Left ventricle myocardium inferior (tissue), 1 donor: ENCODE data around the gene ACOD1. TPM values are rescaled to one million over a fixed set of nuclear protein-coding genes. Genes with fewer than 3 reads are reported as not detected.

Experiments used
- DNase-seq: peaks from one replicate; pipeline ENCODE4 v3.0.0-alpha.2; 2020
- H3K27ac ChIP-seq: fragments of 200-600 bp; replicated peaks from 2 replicates; pipeline ENCODE4 v1.8.0; 2021
- H3K27me3 ChIP-seq: fragments of 200-600 bp; 2 replicates; pipeline ENCODE4 v1.8.0; 2021; ENCODE audit warnings: low read depth
- H3K36me3 ChIP-seq: fragments of 200-600 bp; 2 replicates; pipeline ENCODE4 v1.8.0; 2021
- H3K4me1 ChIP-seq: fragments of 200-600 bp; 2 replicates; pipeline ENCODE4 v1.8.0; 2021
- H3K4me3 ChIP-seq: fragments of 200-600 bp; 2 replicates; pipeline ENCODE4 v1.8.0; 2021; ENCODE audit warnings: mild to moderate bottlenecking, moderate library complexity
- H3K9me3 ChIP-seq: fragments of 200-600 bp; replicated peaks from 2 replicates; pipeline ENCODE4 v1.8.0; 2021
- CTCF ChIP-seq: fragments of 200-600 bp; IDR thresholded peaks from 2 replicates; pipeline ENCODE4 v1.8.0; 2021; ENCODE audit warnings: antibody characterized with exemption, mild to moderate bottlenecking, borderline replicate concordance
- intact Hi-C: fragments of 100-400 bp; cut with micrococcal nuclease; formaldehyde crosslinking; loops from one replicate; pipeline ENCODE4 v1.11.0; 2022
- total RNA-seq: library from RNA; stranded (reverse); fragmentation: NEBNext Ultra II Directional; extraction: Animal tissue kit (Norgen Biotek cat#: 25700); gene quantifications from one replicate; pipeline ENCODE4 v1.2.1, GENCODE V29; 2021
- donor health status: DM: no; HTN: yes; CAD: no; lungs with severe emphysema.

Gene ACOD1
- total RNA-seq, 1 donor from 2014 or later = not detected

DNA sequence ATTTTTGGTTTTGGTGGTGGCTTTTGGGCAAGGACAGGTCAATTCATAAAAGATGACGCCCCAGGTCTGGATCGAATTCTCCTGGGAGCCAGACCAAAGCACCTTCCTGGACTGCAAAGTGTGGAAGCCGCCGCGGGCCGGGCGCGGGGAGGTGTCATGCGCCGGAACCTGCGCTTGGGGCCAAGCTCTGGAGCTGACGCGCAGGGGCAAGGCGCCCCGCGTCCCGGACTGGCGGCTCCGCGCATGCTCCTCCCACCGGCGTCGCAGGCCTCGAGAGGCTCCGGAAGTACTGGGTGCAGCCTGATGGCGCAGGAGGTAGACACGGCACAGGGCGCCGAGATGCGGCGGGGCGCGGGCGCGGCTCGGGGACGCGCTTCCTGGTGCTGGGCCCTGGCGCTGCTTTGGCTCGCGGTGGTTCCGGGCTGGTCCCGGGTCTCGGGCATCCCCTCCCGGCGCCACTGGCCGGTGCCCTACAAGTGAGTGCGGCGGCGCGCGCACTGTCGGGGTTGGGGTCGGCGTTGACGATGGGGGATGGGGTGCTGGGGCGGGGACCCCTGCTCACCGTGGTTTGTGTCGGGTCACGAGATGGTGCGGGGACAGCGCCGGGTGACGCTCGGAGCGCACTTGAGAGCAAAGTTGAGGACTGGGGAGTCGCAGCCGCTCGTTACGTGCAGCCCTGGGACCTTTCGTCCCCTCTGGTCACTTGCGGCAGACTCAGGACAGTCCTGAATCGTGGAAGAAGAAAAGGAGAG lies 43.7 kb downstream of the ACOD1 start, which contains the start of gene CLN5:
TSS of gene CLN5 (plus strand) at position 286 of the 752 bp plus-strand sequence. CDS start at position 304, 18 bp downstream.
- Histone ChIP-seq H3K27ac (peak within 1 kb of the TSS; percentile 93), H3K9me3 (no peaks in the 10 kb centered on the region), H3K27me3 (no peaks in the 10 kb centered on the region), H3K4me1 (peaks cover 32% of the 10 kb centered on the region), H3K36me3 (peaks cover 15% of the 10 kb centered on the region), H3K4me3 (peak within 1 kb of the TSS; percentile 77)
- no peak for TF ChIP-seq CTCF
- DNase-seq = peak; percentile 94
- intact Hi-C loops = no loop called here

- H3K4me1 ChIP-seq = peaks cover 32% of the 10 kb centered on the region
- TF ChIP-seq CTCF = no peak
- DNase-seq = no peak
- H3K4me3 ChIP-seq = peak overlapping the region; percentile 77
- no peaks in the 10 kb centered on the region for H3K9me3 ChIP-seq
- peaks cover 18% of the 10 kb centered on the region for H3K36me3 ChIP-seq
- H3K27me3 ChIP-seq = no peaks in the 10 kb centered on the region
- H3K27ac ChIP-seq = peak overlapping the region; percentile 93
- intact Hi-C loops = no loop called here
These were observed 44.3 kb downstream of the ACOD1 start for GRCh38 chr13:76992548-76993001.

DNA sequence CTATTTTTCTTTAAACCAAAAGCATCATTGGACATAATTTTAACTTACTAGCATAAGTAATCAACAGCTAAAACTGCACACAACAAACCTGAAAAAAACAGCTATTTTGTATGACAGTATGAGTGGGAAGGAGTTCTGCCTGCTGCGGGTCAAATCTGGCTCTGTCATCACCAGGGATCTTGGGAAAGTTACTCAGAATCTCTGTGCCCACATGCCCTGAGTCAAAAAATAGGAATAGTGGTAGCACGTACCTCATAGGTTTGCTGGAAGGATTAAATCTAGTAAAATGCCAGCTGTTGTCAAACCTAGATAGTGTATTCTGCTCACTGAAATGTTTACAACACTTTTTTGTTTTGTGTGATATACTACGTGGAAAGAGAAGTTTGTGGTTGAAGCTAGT lies 44.7 kb downstream of the ACOD1 start:
- DNase-seq = no peak
- H3K4me3 ChIP-seq = peak overlapping the region; percentile 77
- H3K36me3 ChIP-seq = peaks cover 22% of the 10 kb centered on the region
- H3K9me3 ChIP-seq = no peaks in the 10 kb centered on the region
- H3K4me1 ChIP-seq = peaks cover 32% of the 10 kb centered on the region
- H3K27me3 ChIP-seq = no peaks in the 10 kb centered on the region
- no peak for TF ChIP-seq CTCF
- peak overlapping the region; percentile 93 for H3K27ac ChIP-seq
- intact Hi-C loops = no loop called here

DNA sequence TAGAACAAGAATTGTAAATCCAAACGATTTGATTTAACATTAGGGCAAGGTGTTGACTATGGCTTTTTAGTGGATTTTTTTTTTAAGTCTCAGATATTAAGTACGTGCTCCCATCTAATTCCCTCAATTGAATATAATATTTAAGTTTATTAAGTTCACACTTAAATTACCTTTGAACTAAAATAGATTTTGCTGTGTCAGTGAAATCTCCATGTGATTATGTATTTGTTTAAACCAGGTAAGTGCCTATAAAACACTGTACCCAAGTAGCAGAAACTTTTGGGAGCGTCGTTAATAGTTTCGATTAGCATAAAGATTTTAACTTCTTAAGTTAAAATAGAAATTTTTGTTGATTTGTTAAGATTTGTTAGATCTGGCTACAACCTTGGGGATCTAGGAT lies 45.2 kb downstream of the ACOD1 start:
- H3K9me3 ChIP-seq = no peaks in the 10 kb centered on the region
- no peak for TF ChIP-seq CTCF
- H3K4me3 ChIP-seq = peak overlapping the region; percentile 77
- no peaks in the 10 kb centered on the region for H3K27me3 ChIP-seq
- H3K27ac ChIP-seq = peak overlapping the region; percentile 12
- DNase-seq = no peak
- peaks cover 32% of the 10 kb centered on the region for H3K4me1 ChIP-seq
- intact Hi-C loops = no loop called here
- peaks cover 26% of the 10 kb centered on the region for H3K36me3 ChIP-seq

- intact Hi-C loops = no loop called here
- Histone ChIP-seq H3K4me1 (peaks cover 32% of the 10 kb centered on the region), H3K27ac (no peak overlapping the region), H3K9me3 (no peaks in the 10 kb centered on the region), H3K27me3 (no peaks in the 10 kb centered on the region), H3K36me3 (peaks cover 34% of the 10 kb centered on the region), H3K4me3 (no peak overlapping the region)
- no peak for TF ChIP-seq CTCF
- DNase-seq = no peak
These were observed 46.0 kb downstream of the ACOD1 start for GRCh38 chr13:76994281-76994680.
